GM19023 (cell line): ENCODE measurements around the gene TIAM1.

Source experiments
- ATAC-seq: cut with Tn5 transposase; IDR thresholded peaks from one replicate; pipeline ENCODE4 v1.9.1; 2021; ENCODE audit warnings: mild to moderate bottlenecking, moderate library complexity; ENCODE audit not compliant: unreplicated experiment

Gene TIAM1

DNA sequence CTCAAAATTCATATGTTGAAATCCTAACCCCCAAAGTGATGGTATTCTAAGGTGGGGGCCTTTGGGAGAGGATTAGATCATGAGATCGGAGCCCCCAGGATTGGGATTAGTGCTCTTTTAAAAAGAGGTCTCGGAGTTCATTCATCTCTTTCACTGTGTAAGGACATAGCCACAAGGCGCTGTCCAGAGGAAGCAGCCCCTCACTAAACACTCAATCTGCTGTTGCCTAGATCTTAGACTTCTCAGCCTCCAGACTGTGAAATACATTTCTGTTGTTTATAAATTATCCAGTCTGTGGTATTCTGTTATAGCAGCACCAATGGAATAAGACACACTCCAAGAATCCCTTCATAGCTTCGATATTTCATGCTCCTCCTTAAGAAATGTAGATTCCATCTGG is 12.4 kb upstream of the TIAM1 start:
- ATAC-seq, result no peak

DNA sequence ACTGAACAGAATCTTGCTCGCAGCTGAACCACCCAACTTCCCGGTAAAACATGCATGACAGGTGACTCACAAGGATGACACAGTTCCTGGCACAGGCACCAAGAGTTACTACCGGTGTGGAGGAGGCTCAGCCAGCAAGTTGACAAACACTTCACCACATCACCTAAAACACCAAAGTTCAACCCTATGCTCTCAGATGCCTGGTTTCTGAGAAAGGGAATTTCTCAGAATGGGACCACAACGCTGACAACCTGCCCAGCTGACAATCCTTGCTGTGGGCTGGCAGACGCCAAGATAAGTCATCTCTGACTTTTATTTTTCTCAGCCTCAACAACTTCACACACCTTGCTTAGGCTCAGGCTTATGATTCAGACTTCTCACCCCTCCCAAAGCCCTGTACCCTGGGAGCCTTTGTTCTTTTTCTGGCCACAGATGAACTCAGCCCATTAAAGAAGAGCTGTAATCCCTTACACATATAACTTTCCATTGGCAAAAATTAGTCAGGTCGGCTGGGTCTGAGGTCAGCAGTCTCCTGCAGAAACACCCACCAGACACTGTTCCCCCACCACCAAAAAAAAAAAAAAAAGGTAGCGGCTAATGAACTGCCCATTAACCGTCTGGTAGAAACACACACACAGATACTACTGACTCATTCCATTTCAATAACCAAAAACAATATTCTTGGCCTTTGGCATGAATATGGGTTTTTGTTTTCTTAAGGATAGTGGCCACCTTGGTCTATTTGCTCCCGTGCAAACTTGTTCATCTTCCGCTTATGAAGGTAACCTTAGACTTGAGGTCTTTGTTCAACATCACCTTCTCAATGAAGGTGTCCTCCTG is 10.8 kb upstream of the TIAM1 start:
- no peak for ATAC-seq

DNA sequence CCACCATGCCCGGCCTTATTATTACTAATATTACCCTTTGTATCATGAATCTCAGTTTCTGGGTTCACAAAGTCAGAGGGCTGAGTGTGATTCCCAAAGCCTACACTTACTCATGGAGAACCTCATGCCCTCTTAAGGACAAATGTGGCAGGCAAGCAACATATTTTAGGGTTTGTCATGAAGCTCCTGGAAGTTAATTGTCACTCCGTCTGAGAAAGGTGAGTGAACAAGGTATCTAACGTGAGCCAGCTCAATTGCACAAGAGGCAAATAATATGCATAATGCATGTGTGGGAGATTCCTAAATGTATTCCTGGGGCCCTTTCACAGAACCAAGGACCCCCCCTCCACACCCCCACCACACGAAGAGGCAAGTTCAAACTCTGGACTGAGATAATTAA is 10.1 kb upstream of the TIAM1 start:
- no peak for ATAC-seq

DNA sequence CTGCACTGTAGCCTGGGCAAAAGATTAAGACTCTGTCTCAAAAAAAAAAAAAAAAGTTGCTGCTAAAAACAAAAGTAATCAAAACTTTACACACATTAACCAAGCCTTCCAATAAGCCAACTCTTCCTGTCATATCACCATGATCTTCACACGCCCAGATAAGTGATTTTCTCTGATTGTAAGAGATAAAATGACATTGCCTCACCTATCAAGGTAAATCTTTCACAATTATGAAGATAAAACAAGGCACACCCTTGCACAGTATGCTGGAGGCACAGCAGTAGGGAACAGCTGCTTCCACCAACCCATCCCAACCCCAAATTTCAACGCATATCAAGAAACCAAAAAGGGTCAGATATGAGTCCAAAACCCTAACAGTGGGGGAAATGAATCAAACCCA is 8.8 kb upstream of the TIAM1 start:
- ATAC-seq, result no peak

DNA sequence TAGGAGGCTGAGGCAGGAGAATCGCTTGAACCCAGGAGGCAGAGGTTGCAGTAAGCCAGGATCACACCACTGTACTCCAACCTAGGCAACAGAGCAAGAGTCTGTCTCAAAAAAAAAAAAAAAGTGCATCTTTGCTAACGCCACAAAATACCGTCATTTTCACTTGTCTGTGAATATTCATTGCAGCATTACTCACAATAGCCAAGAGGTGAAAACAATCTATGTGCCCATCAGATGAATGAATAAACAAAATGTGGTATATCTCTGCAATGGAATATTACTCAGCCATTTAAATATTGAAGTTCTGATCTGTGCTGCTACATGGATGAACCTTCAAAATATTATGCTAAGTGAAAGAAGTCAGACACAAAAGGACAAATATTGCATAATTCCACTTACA is 7.9 kb upstream of the TIAM1 start:
- ATAC-seq, result no peak

DNA sequence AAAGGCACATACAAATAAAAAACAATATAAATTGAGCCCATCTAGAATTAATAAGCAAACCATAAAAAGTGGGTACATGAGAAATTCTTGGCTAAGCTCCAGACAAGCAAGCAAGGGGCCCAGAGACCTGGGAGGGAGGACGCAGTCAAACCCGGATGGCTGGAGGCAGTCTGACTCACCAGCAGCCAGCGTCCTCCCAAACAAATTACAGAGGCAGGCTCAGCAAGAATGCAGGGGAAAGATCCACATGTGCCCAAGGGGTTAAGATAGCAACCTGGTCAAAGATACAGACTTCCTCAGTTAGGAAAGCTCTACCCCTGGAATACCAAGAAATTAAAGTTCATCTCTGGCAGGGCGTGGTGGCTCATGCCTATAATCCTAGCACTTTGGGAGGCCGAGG is 7.4 kb upstream of the TIAM1 start:
- no peak for ATAC-seq

DNA sequence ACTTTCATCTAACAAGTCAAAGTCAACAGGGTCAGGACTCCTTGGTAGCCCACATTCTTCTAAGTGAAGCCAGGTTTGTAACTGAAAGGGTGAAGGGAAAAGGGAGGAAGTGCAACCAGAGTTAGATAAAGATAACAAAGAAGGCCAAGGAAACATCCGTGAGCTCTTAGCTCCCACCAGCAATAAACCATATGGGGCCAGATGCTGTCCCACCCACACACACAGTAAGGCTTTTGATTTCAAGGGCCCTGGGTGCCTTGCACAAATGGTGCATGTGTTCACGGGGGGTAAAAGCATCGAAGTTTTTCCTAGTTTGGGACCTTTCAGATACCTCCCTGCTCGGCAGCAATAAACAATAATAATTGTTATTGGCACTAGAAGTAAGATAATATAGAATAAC is 5.1 kb upstream of the TIAM1 start:
- ATAC-seq, result no peak

DNA sequence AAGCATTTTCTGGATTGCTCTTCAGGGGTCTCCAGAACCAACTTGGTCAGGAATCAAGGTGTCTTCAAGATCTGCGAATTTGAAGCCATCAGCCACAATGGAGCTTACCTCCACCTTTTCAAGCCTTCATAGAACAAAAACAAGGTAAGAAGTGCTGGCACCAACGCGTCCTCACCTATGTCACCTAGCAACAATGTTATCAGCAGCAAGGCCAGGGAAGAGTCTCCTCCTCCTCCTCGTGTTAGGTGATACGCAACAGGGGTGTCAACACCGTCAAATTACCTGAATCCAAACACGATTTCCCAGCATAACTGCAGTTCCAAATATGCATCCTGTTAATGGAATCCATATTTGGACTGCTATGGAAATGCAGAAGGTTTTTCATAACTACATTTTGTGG is 4.1 kb upstream of the TIAM1 start:
- ATAC-seq, result no peak

DNA sequence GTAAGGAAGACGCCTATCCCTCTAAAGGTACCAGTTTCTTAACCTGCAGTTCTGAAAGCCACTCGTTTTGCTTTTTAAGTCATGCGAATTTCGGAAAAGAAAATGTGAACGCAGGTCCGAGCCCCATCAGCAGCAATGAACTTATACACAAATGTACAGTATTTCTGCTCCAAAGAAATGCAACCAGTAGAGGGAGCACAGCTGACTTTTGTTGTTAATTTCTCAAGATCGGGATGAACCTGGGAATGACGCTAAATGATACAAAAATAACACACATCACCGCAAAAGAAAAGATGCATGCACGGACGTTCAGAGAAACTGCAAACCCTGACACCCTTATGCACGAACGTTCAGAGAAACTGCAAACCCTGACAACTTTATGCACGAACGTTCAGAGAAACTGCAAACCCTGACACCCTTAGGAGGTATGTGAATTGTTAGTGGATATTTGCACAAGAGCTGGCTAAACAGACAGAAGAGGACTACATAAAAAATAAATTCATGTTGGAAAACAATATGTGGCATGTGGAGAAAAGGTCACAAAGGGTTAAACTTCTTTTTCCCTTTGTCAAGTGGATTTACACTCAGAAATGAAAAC is 3.5 kb upstream of the TIAM1 start:
- ATAC-seq, result no peak

DNA sequence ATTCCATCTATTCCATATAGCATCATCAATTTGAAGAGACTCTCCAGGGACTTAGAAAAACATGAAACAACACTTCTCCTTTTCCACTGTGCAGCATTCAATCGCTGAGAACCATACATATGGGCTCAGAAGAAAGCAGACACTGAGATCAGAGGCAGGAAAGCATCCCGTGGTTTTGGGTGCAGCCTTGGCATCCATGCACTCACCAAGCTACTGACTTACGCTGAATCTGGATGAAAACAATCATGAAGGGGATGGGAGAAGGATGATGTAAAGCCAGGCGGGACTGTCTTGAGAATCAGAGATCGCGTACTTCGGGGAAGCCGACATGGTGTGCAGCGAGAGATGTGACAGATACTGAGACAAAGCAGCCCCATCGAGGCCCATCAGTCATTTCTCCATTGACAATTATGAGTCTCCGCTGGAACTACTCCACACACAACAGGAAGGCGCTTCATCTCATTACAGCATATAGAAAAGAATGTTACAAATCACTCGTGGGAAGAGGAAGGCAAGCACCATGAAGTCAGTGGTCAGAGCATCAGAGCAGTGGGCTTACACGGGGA is 2.3 kb upstream of the TIAM1 start:
- no peak for ATAC-seq

DNA sequence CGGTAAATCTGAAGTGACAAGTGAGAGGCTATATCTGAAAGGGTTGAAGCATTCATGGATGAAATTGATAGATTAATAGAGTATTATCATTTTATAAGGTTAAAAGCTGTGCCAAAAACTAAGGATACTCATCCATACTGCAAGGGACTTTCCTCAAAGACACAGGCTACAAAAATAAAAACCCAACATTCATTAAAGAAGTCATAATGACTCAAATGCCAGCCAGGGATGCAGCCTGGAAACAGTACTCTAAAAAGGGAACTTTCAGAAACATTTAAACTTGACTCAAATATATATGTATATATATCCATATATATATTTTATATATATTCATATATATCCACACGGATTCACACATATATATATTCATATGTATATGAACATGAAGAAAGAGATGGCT is 1.1 kb upstream of the TIAM1 start:
- ATAC-seq, result no peak

DNA sequence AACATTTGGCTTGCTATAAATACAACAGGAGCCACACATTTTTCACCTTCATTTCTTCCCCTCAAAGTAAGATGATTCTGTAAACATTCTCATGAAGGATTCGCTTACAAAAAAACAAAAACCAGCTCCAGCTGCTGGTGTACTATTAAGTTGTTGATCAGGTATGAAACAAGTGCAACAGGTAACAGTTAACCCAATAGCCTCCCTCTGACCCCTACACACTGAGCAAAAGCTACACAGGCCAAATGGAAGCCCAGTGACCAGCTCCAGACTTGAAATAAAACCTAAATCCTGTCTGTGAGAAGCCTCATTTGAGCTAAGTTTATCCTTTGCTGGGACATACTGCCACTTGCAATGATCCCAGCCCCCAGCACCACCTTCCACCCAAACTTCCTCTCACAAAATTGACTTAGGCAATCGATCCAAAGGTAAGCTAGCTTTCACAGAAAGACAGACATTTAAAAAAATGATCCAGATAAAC is 991 bp downstream of the TIAM1 start:
- no peak for ATAC-seq

DNA sequence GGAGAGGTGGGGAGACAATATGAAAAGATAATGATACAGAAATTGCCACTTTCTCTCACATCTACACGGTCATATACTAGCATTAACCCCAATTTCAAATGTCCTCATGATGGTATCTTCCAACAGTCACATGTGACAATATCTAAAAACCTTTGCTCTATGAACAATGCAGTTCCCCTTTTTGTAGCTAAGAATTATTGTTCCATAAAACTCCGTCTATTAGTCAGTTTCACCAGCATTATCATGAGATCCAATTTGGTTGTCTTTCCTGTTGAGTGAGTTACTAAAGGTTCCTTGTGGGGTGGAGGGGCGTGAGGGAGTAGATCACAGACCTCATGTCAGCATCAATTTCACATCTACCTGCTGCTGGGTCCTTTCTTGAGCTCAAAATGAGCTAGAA is 1.7 kb downstream of the TIAM1 start:
- ATAC-seq, result no peak

DNA sequence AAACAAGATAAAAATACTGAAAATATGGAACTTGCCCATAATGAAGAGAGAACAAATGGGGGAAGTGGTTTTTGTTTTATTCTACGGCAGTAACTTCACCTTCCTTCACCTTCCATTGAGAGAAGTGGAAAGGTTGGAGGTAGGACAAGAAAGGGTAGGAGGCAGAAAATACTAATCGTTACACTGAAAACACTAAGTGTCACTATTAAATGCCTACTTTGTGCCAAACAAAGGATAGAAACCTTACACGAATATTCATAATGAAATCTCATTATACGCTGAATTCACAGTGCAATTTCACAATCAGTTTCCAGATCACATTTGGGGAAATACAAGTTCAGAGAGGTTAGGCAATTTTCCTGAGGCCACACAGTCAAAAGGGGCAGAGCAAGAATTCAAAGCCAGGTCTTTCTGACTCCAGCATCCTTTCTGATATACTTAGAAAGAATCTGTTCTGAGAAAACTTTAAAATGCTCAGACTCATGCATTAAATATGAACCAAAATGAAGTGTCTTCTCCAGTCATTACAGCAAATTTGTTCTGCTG is 3.0 kb downstream of the TIAM1 start:
- no peak for ATAC-seq

DNA sequence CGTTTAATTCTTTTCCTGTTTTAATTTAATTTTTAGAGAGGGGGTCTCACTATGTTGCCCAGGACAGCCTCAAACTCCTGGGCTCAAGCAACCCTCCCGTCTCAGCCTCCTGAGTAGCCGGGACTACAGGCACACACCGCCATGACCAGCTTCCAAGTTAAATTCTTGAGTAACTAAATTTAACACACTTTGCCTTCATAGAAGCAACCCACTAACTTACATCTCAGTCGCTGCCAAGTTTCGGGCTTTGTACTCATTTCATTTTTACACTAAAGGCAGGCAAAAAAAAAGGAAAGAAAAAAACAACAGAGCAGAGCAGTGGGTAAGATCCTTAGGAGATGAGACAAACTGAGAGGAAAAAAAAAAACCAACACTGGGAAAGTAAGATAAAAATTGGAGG is 3.5 kb downstream of the TIAM1 start:
- no peak for ATAC-seq

DNA sequence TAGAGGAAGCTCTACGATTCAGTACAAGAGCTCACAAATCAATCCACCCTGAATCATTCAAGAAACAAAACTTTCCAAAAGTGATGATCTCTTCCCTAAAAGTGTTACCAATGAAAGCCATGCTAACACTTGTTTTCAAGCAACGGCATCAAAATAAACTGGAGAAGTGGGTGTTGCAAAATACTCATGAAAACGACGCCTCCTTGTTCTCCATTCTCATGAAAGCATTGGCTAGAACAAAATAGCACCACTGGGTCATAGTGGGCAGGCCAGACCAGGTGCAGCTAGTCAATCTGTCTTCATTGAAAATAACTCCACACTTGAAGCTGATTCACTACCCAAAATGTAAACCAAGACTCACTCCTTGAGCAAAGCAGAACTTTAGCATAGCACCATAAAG is 4.3 kb downstream of the TIAM1 start:
- ATAC-seq, result no peak

DNA sequence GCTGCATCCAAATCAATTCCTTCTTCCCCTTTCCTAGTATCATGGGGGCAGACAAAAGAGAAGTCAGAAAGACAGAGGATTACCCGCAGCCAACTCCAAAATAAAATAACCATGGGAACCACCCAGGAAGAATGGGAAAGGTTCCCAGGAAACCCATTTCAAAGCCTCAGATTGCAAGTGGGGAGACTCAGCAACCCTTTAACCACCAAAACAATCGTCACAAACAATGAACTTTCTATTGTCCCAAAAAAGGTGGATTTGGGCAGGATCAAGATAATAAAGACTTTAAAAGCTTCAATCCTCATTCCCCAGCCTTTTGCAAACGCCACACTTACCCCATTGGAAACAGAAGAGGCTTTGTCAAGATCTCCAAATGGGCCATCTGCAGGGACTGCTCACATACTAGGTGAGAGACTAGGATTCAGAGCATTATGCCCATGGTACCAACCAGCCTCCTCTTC is 5.1 kb downstream of the TIAM1 start:
- no peak for ATAC-seq

DNA sequence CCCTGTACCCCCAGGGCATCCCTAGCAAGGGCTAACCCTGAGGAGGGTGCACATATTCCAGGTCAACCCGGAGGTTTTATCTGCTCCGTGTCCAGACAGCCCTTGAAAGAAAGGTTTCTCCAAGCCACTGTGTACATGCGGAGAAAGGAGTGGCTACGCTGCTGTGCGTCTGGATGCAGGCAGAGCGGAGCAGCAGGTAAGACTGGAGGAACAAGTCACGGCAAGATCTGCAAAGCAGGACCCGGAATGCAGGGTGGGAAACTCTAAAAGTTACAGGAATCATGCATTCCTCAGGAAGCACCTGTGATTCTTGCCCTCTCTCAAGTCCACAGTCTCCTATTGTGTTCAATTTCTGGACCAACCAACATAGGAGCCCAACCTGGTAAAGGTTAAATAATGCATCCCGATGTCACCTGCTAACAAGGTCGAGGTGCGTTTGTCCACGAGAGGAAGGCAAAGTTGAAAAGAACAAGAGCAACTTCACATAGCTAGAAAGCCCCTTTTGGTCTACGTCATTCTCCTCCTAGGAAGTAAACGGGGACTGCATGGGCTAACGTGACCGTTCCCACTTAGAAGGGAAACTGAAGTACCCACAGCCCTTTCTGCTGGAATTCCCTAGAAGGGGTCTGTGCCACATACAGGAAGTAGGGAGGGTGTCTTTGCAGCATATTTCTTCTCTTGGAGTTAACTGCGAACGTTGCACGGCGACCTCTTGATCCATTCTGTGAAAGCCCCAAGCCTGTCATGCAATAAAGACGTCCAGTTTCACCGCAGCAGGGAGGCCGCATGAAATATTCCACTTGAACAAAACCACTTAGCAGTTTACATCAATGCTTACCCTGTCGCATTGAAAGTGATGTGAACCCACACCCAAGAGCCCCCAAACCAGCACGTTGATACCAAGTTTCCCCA is 5.8 kb downstream of the TIAM1 start:
- no peak for ATAC-seq

DNA sequence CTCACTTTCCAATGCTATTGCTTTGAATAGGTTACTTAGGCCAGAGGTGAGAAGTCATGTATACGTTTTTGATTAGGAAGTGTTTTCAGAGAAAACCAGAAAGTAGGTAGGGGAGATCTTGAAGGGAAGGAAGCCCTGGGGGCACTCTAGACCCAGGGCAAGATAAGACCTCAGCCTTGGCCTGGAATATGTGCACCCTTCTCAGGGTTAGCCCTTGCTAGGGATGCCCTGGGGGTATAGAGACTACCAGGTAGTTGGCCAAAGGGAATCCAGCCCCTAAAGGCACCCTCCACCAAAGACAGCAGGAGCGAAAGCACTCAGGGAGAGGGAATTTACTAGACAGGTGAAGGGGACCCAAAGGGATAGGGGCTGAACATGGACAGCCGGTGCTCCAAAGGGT is 7.0 kb downstream of the TIAM1 start:
- no peak for ATAC-seq

DNA sequence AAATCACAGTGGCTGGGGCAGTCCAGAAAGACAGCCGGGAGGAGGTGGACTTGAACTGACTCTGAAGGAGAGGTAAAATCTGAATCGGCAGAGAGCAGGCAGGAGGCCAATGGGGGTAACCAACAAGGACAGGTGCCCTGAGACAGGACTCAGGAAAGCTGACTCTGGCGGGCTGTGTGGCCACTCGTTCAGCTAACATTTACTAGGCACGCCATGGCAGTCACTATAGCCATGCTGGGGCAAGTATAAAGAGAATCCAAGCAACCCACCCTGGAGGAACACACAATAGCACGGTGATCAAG is 7.4 kb downstream of the TIAM1 start:
- no peak for ATAC-seq
